Right lobe of liver (tissue), 4 donors: ENCODE results near the gene BCL11B.

Source experiments
- POLR2A ChIP-seq: fragments of 450-650 bp; IDR thresholded peaks from one replicate; pipeline ENCODE4 v1.6.1; 2017; ENCODE audit warnings: antibody characterized with exemption, mild to moderate bottlenecking
- TF ChIP-seq, protein P1 (sequence below), 4 donors: fragments of 200-600 bp in 3 of 4; fragments of 450-650 bp in 1 of 4; IDR thresholded peaks; one replicate each; pipeline versions ENCODE4 v1.5.1 to v1.8.0; 2016 to 2022; ENCODE audit warnings: antibody characterized with exemption in 4 of 4, mild to moderate bottlenecking in 2 of 4
- donor health status: DM: no; HTN: no; CAD: no.
- donor health status: DM: no; HTN: no; CAD: no.
- donor health status: DM: no; HTN: yes; CAD: no.

DNA sequence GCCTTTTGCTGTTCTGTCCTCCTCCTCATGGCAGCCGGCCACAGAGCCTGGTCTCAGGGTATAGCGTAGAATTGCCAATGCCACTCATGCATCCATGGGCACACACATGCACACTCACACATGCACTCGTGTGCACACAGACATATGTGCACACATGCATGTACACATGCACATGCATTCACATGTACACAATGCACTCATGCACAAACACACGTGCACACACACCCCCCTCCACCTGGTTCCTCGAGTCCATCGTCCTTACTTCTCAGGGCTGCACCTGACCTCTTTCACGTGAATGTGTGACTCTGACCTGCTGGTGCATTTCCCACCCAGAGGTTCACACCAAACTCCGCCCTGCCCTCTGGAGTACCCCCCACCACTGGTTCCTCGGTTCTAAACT is 60.6 kb downstream of the BCL11B start:
- TF ChIP-seq, protein P1, sequence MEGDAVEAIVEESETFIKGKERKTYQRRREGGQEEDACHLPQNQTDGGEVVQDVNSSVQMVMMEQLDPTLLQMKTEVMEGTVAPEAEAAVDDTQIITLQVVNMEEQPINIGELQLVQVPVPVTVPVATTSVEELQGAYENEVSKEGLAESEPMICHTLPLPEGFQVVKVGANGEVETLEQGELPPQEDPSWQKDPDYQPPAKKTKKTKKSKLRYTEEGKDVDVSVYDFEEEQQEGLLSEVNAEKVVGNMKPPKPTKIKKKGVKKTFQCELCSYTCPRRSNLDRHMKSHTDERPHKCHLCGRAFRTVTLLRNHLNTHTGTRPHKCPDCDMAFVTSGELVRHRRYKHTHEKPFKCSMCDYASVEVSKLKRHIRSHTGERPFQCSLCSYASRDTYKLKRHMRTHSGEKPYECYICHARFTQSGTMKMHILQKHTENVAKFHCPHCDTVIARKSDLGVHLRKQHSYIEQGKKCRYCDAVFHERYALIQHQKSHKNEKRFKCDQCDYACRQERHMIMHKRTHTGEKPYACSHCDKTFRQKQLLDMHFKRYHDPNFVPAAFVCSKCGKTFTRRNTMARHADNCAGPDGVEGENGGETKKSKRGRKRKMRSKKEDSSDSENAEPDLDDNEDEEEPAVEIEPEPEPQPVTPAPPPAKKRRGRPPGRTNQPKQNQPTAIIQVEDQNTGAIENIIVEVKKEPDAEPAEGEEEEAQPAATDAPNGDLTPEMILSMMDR (IDR thresholded peaks at IDR 0.05) = no peak
- no peak for TF ChIP-seq POLR2A
